H9 (cell line): ENCODE results near the gene HAGHL. TPM values are rescaled to one million over a fixed set of nuclear protein-coding genes. Genes with fewer than 3 reads are reported as not detected.
A peak's percentile ranks its signal among the peaks of the same experiment; 100 is the strongest.

Experiments
- DNase-seq: peaks from one replicate; pipeline ENCODE4 v3.0.0-alpha.2; 2017
- H2AFZ ChIP-seq: one replicate; pipeline ENCODE4 v1.6.1; 2013; ENCODE audit warnings: mild to moderate bottlenecking, low read length, control low read depth, moderate library complexity
- H2AK5ac ChIP-seq: 2 replicates; pipeline ENCODE4 v1.6.1; 2013; ENCODE audit warnings: low read length, control low read depth, mixed read lengths; ENCODE audit not compliant: insufficient read length
- H2BK120ac ChIP-seq: one replicate; pipeline ENCODE4 v1.6.1; 2013; ENCODE audit warnings: low read depth, mild to moderate bottlenecking, low read length, control low read depth, inconsistent platforms; ENCODE audit not compliant: poor library complexity, severe bottlenecking
- H2BK12ac ChIP-seq: 2 replicates; pipeline ENCODE4 v1.6.1; 2013; ENCODE audit warnings: low read length, control low read depth, mixed read lengths, low read depth; ENCODE audit not compliant: insufficient read length
- H2BK15ac ChIP-seq: 2 replicates; pipeline ENCODE4 v1.6.1; 2013; ENCODE audit warnings: low read depth, low read length, control low read depth
- H2BK20ac ChIP-seq: one replicate; pipeline ENCODE4 v1.6.1; 2013; ENCODE audit warnings: low read depth, mild to moderate bottlenecking, low read length, control low read depth, inconsistent platforms; ENCODE audit not compliant: poor library complexity, severe bottlenecking
- H2BK5ac ChIP-seq: 2 replicates; pipeline ENCODE4 v1.6.1; 2013; ENCODE audit warnings: low read length, control low read depth, mixed read lengths; ENCODE audit not compliant: insufficient read length
- H3K14ac ChIP-seq: 2 replicates; pipeline ENCODE4 v1.6.1; 2013; ENCODE audit warnings: low read length, control low read depth; ENCODE audit not compliant: insufficient read depth
- H3K18ac ChIP-seq: 2 replicates; pipeline ENCODE4 v1.6.1; 2013; ENCODE audit warnings: low read depth, mild to moderate bottlenecking, mixed read lengths, low read length, control low read depth; ENCODE audit not compliant: insufficient read length
- H3K23ac ChIP-seq: 2 replicates; pipeline ENCODE4 v1.6.1; 2013; ENCODE audit warnings: low read length, control low read depth, mixed read lengths, low read depth; ENCODE audit not compliant: insufficient read length
- H3K23me2 ChIP-seq: 2 replicates; pipeline ENCODE4 v1.6.1; 2013; ENCODE audit warnings: low read depth, mild to moderate bottlenecking, mixed read lengths, low read length, control low read depth; ENCODE audit not compliant: insufficient read length, poor library complexity, severe bottlenecking
- H3K27ac ChIP-seq: 2 replicates; pipeline ENCODE4 v1.5.1; 2013; ENCODE audit warnings: low read length, control low read depth, mixed read lengths, low read depth; ENCODE audit not compliant: insufficient read length
- H3K27me3 ChIP-seq: 2 replicates; pipeline ENCODE4 v1.6.1; 2013; ENCODE audit warnings: low read length, control low read depth, inconsistent platforms; ENCODE audit not compliant: insufficient read depth
- H3K4ac ChIP-seq: 2 replicates; pipeline ENCODE4 v1.6.1; 2013; ENCODE audit warnings: low read depth, mild to moderate bottlenecking, control low read depth, inconsistent platforms, low read length, moderate library complexity
- H3K4me1 ChIP-seq: 2 replicates; pipeline ENCODE4 v1.6.1; 2013; ENCODE audit warnings: low read length, control low read depth, inconsistent platforms; ENCODE audit not compliant: insufficient read depth
- H3K4me2 ChIP-seq: 2 replicates; pipeline ENCODE4 v1.6.1; 2013; ENCODE audit warnings: low read length, control low read depth, mixed read lengths; ENCODE audit not compliant: insufficient read length, insufficient read depth
- H3K56ac ChIP-seq: 2 replicates; pipeline ENCODE4 v1.6.1; 2013; ENCODE audit warnings: low read depth, mild to moderate bottlenecking, mixed read lengths, low read length, control low read depth; ENCODE audit not compliant: insufficient read length
- H3K79me1 ChIP-seq: 2 replicates; pipeline ENCODE4 v1.6.1; 2013; ENCODE audit warnings: low read depth, mild to moderate bottlenecking, moderate library complexity, low read length, control low read depth, inconsistent platforms; ENCODE audit not compliant: insufficient read depth, poor library complexity, severe bottlenecking
- H3K79me2 ChIP-seq: 2 replicates; pipeline ENCODE4 v1.6.1; 2013; ENCODE audit warnings: low read length, control low read depth, inconsistent platforms; ENCODE audit not compliant: insufficient read depth
- H3K9ac ChIP-seq: 2 replicates; pipeline ENCODE4 v1.6.1; 2013; ENCODE audit warnings: low read length, control low read depth, mixed read lengths; ENCODE audit not compliant: insufficient read length; ENCODE audit errors: extremely low read depth
- H3K9me3 ChIP-seq: one replicate; pipeline ENCODE4 v1.6.1; 2013; ENCODE audit warnings: low read depth, low read length, inconsistent platforms; ENCODE audit not compliant: control insufficient read depth
- H3T11ph ChIP-seq: one replicate; pipeline ENCODE4 v1.6.1; 2013; ENCODE audit warnings: mild to moderate bottlenecking, low read length, control low read depth, inconsistent platforms
- H4K20me1 ChIP-seq: one replicate; pipeline ENCODE4 v1.6.1; 2013; ENCODE audit not compliant: control insufficient read depth, insufficient read length, insufficient read depth
- H4K5ac ChIP-seq: 2 replicates; pipeline ENCODE4 v1.6.1; 2013; ENCODE audit warnings: low read depth, mild to moderate bottlenecking, mixed read lengths, low read length, control low read depth; ENCODE audit not compliant: insufficient read length
- H4K8ac ChIP-seq: replicated peaks from 2 replicates; pipeline ENCODE4 v1.6.1; 2013; ENCODE audit warnings: low read length, control low read depth, mixed read lengths, low read depth; ENCODE audit not compliant: insufficient read length
- H4K91ac ChIP-seq: 2 replicates; pipeline ENCODE4 v1.6.1; 2013; ENCODE audit warnings: low read depth, mild to moderate bottlenecking, moderate library complexity, mixed read lengths, low read length, control low read depth; ENCODE audit not compliant: insufficient read length
- H3K27ac Mint-ChIP-seq, 3 experiments: 2 replicates in 2 of 3; 3 replicates in 1 of 3; pipeline ENCODE4 v1.8.0; 2020 to 2021; ENCODE audit warnings: mixed read lengths in 3 of 3, mild to moderate bottlenecking in 1 of 3, moderate library complexity in 1 of 3
- H3K27me3 Mint-ChIP-seq: 2 replicates; pipeline ENCODE4 v1.8.0; 2021; ENCODE audit warnings: low read depth, mild to moderate bottlenecking, moderate library complexity, mixed read lengths
- H3K36me3 Mint-ChIP-seq, 3 experiments: 2 replicates in 2 of 3; 3 replicates in 1 of 3; pipeline ENCODE4 v1.8.0; 2020 to 2021; ENCODE audit warnings: low read depth in 3 of 3, mixed read lengths in 3 of 3; ENCODE audit not compliant: insufficient read depth in 1 of 3
- H3K4me1 Mint-ChIP-seq, 2 experiments: 2 replicates each; pipeline ENCODE4 v1.8.0; 2020; ENCODE audit warnings: mixed read lengths in 2 of 2
- H3K4me3 Mint-ChIP-seq, 2 experiments: 2 replicates in 1 of 2; 3 replicates in 1 of 2; pipeline ENCODE4 v1.8.0; 2020 to 2021; ENCODE audit warnings: mild to moderate bottlenecking in 2 of 2, mixed read lengths in 2 of 2, moderate library complexity in 1 of 2
- H3K9me3 Mint-ChIP-seq, 2 experiments: 2 replicates in 1 of 2; 3 replicates in 1 of 2; pipeline ENCODE4 v1.8.0; 2020; ENCODE audit warnings: mild to moderate bottlenecking in 2 of 2, mixed read lengths in 2 of 2, moderate library complexity in 1 of 2
- CTCF ChIP-seq: fragments of 200-600 bp; sonication (generic); conservative IDR thresholded peaks from 3 replicates; pipeline ENCODE4 v1.8.0; 2021; ENCODE audit warnings: antibody characterized with exemption, mild to moderate bottlenecking
- WGBS: extraction: QIAGEN DNeasy Blood & Tissue Kit; methylation state at CpG from one replicate; pipeline ENCODE4 v1.1.7; 2013; ENCODE audit warnings: missing lambda C conversion rate, low lambda C conversion rate, mixed read lengths; ENCODE audit not compliant: insufficient read length; ENCODE audit errors: extremely low coverage; 5-methylcytosine and 5-hydroxymethylcytosine counted together
- total RNA-seq: library from RNA; stranded (reverse); gene quantifications from 2 replicates; pipeline ENCODE4 v1.2.1, GENCODE V29; 2021

The HAGHL gene
- total RNA-seq, 1 experiment from 2014 or later, result 25.2 TPM

GRCh38 chr16:677316-678190 lies 49.4 kb upstream of the HAGHL start:
- Mint-ChIP-seq H3K9me3 (no peaks in the 10 kb centered on the region), H3K4me1 (peaks cover 17 to 34% of the 10 kb centered on the region in 2 experiments), H3K36me3 (peaks cover 17 to 25% (median 22%) of the 10 kb centered on the region in 3 experiments; a peak in 6 of 7 replicates), H3K27ac (no peak overlapping the region), H3K27me3 (peaks cover 3% of the 10 kb centered on the region; the same call in 1 of the 2 replicates), H3K4me3 (no peak overlapping the region)
- no peak overlapping the region for H3K27ac ChIP-seq
- H2BK120ac ChIP-seq, result no peak overlapping the region
- no peak overlapping the region for H3T11ph ChIP-seq
- no peak overlapping the region for H2AFZ ChIP-seq
- H3K4me1 ChIP-seq, result no peaks in the 10 kb centered on the region
- no peak overlapping the region for H2BK12ac ChIP-seq
- no peak overlapping the region for H2BK5ac ChIP-seq
- H3K79me1 ChIP-seq, result no peaks in the 10 kb centered on the region
- WGBS, result no CpG with 5 or more reads among the region's 57 CpGs
- no peak overlapping the region for H3K56ac ChIP-seq
- H4K20me1 ChIP-seq, result no peaks in the 10 kb centered on the region
- H3K18ac ChIP-seq, result no peak overlapping the region
- no peak overlapping the region for H4K8ac ChIP-seq
- H4K5ac ChIP-seq, result no peak overlapping the region
- peaks cover 2% of the 10 kb centered on the region; the same call in 1 of the 2 replicates for H3K79me2 ChIP-seq
- H3K23ac ChIP-seq, result no peak overlapping the region
- no peak overlapping the region for H3K14ac ChIP-seq
- H2BK20ac ChIP-seq, result no peak overlapping the region
- H3K9ac ChIP-seq, result no peak overlapping the region
- no peak overlapping the region for H3K4me2 ChIP-seq
- H4K91ac ChIP-seq, result no peak overlapping the region
- H3K23me2 ChIP-seq, result peaks cover 15% of the 10 kb centered on the region
- peak; percentile 67 for DNase-seq
- H2BK15ac ChIP-seq, result no peak overlapping the region
- TF ChIP-seq CTCF, result no peak
- no peaks in the 10 kb centered on the region for H3K9me3 ChIP-seq
- H3K27me3 ChIP-seq, result no peaks in the 10 kb centered on the region
- no peak overlapping the region for H3K4ac ChIP-seq
- H2AK5ac ChIP-seq, result no peak overlapping the region
